Measurements from ENCODE around the gene ARAP1. TPM values are rescaled to one million over a fixed set of nuclear protein-coding genes. Genes with fewer than 3 reads are reported as not detected.

Gene ARAP1
- total and polyA plus RNA-seq, 2 donors (not counting 3 experiments of a cell fraction or from before 2014, with no cell fraction given) = 36.8 to 66.2 TPM

DNA sequence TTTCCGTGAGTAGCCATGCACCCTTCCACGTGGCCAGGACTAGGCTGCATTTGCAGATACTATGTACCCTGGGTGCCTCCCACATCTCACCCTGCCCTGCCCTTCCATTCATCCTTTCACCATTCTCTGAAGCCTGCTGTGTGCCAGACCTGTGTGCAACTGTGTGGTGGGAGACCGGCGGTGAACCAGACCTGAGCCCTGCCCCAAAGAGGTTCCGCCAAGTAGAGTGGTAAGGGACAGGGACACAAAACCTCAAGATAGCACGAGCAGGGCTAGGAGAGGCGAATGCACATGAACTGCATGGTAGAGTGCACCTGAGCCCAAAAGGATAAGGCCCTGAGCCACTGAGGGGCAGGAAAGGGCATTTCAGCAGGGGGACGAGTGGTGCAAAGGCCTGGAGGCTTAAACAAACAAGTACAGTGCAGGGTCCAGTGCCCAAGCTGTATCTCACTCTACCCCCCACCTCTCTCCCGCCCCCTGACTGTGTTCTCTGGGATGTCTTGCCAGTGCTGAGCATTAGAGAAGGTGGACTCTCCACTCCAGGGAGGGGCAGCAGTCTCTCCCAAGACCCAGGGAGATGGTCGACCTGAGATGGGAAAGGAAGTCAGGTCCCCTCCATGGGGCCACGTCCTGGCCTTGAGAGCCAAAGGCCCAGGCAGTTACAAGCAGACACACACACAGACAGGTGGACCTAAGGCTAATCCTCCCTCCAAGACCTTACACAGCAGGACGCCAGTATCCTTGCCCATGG, 14.1 kb upstream of the ARAP1 start:
- intact Hi-C loops (cut with micrococcal nuclease) = no loop called here
- no peak for FAIRE-seq
- CTCF ChIA-PET = interaction anchor here (0.7 to 1.6 kb wide), 6 partner anchors 9 to 41 kb away, joined by 3 to 4 read pairs (median 3); no protein-coding TSS in a partner anchor
- no peak for TF ChIP-seq POLR2AphosphoS5 (IDR thresholded peaks at IDR 0.05; ENCODE audit: insufficient read depth, low read depth, low read length)
- no peak for TF ChIP-seq MAX (IDR thresholded peaks at IDR 0.05; ENCODE audit: insufficient read depth, insufficient read length)
- no peak for TF ChIP-seq GATA2 (IDR thresholded peaks at IDR 0.05; ENCODE audit: insufficient read depth, insufficient read length, low read depth, low read length)
- TF ChIP-seq EZH2 (IDR thresholded peaks at IDR 0.05; ENCODE audit: borderline replicate concordance, low read depth, low read length, severe bottlenecking) = no peak
- no peak for TF ChIP-seq CTCF (IDR thresholded peaks at IDR 0.05; ENCODE audit: extremely low read depth in 1 of 2, insufficient read depth in 1 of 2, low read depth in 1 of 2, low read length in 2 of 2)
- no peak for TF ChIP-seq JUN (IDR thresholded peaks at IDR 0.05; ENCODE audit: borderline replicate concordance, insufficient read depth, insufficient read length, low read depth)
- Histone ChIP-seq H3K9ac (replicated peaks; ENCODE audit: extremely low read depth, insufficient read depth, low read length) (no peak overlapping the region), H3K4me1 (ENCODE audit: control insufficient read depth, extremely low read depth, insufficient read depth, low read length) (no peaks in the 10 kb centered on the region), H3K27ac (ENCODE audit: insufficient read depth, low read depth, low read length) (no peak overlapping the region), H3K9me3 (replicated peaks; ENCODE audit: control insufficient read depth, insufficient read depth, low read length) (no peaks in the 10 kb centered on the region), H3K4me2 (ENCODE audit: insufficient read depth, low read length) (no peak overlapping the region), H4K20me1 (replicated peaks; ENCODE audit: control insufficient read depth, extremely low read depth, insufficient read depth, low read length) (no peaks in the 10 kb centered on the region), H2AFZ (ENCODE audit: low read depth, low read length) (no peak overlapping the region), H3K9me1 (replicated peaks; ENCODE audit: control insufficient read depth, extremely low read depth, insufficient read depth, low read length) (no peaks in the 10 kb centered on the region), H3K27me3 (ENCODE audit: control insufficient read depth in 2 of 2, insufficient read depth in 2 of 2, low read length in 2 of 2) (no peaks in the 10 kb centered on the region), H3K36me3 (ENCODE audit: control insufficient read depth in 2 of 2, extremely low read depth in 1 of 2, insufficient read depth in 2 of 2, low read length in 2 of 2) (no peaks in the 10 kb centered on the region), H3K79me2 (ENCODE audit: control insufficient read depth, insufficient read depth, low read length) (no peaks in the 10 kb centered on the region), H3K4me3 (replicated peaks in 1 of 3; ENCODE audit: insufficient read depth in 1 of 3, low read depth in 1 of 3, low read length in 3 of 3) (no peak overlapping the region)
- POLR2A ChIA-PET = no interaction called here
- BruUV-seq (replicated peaks) = no TSS peak
- dilution Hi-C loops (cut with MboI; ENCODE audit: extremely low pct_ligation_motif_present, low sequenced_read_pairs) = no loop called here
- no peak for DNase-seq (ENCODE audit: low read depth, low spot score)
